ENCODE results near the gene NUP214. TPM values are rescaled to one million over a fixed set of nuclear protein-coding genes. Genes with fewer than 3 reads are reported as not detected.

Gene NUP214
- total RNA-seq, 6 experiments from 2014 or later, result 34.2 to 43.7 (median 39.3) TPM

DNA sequence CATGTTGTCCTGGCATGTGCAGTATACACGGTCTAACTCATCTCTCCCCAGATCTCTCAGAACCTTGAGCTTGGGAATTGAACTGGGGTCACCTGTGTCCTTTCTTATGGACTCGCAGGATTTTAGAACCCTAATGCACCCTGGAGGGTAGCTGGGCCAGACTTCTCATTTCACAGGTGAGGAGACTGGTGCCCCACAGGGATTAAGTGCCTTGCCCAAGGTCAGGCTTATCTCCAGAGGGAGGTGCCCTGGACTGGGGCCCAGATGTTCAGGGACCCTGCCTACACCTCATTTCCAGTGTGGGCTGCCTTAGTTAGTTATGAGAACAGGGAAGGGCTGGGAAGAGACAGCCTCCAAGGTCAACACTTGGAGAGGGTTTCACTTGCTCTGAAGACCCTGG, 4.0 kb upstream of the NUP214 start:
- H3K27me3 Mint-ChIP-seq (ENCODE audit: insufficient read depth), result peaks cover 32% of the 10 kb centered on the region
- no peaks in the 10 kb centered on the region for H3K9me3 Mint-ChIP-seq
- no peaks in the 10 kb centered on the region for H3K36me3 Mint-ChIP-seq (ENCODE audit: low read depth)
- H3K27ac Mint-ChIP-seq, result no peak overlapping the region
- peaks cover 5% of the 10 kb centered on the region for H3K4me1 Mint-ChIP-seq (ENCODE audit: low read depth)
- no peak for DNase-seq
- no peak overlapping the region for H3K4me3 Mint-ChIP-seq
- TF ChIP-seq, protein P1, sequence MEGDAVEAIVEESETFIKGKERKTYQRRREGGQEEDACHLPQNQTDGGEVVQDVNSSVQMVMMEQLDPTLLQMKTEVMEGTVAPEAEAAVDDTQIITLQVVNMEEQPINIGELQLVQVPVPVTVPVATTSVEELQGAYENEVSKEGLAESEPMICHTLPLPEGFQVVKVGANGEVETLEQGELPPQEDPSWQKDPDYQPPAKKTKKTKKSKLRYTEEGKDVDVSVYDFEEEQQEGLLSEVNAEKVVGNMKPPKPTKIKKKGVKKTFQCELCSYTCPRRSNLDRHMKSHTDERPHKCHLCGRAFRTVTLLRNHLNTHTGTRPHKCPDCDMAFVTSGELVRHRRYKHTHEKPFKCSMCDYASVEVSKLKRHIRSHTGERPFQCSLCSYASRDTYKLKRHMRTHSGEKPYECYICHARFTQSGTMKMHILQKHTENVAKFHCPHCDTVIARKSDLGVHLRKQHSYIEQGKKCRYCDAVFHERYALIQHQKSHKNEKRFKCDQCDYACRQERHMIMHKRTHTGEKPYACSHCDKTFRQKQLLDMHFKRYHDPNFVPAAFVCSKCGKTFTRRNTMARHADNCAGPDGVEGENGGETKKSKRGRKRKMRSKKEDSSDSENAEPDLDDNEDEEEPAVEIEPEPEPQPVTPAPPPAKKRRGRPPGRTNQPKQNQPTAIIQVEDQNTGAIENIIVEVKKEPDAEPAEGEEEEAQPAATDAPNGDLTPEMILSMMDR (IDR thresholded peaks at IDR 0.05), result no peak

DNA sequence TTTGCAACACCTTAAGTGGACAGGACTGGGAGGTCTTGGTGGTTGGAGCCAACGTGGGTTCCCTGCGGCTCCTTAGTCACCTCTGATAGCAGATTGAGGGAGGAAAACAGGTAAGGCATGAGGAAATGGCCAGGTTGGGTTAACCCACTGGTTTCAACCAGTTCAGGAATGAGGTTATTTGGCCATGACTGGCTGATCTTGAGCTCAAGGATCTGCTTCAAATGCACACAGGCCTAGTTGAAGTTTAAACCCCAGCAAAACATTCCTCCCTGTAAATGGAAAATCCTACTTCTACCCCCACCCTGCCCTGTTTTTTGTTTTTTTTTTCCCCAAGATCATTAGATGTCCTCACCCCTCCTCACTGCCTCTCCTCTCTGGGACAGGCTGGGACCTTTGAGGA, 3.2 kb upstream of the NUP214 start:
- Mint-ChIP-seq H3K4me3 (no peak overlapping the region), H3K4me1 (ENCODE audit: low read depth) (peaks cover 7% of the 10 kb centered on the region), H3K36me3 (ENCODE audit: low read depth) (no peaks in the 10 kb centered on the region), H3K27me3 (ENCODE audit: insufficient read depth) (peaks cover 29% of the 10 kb centered on the region), H3K9me3 (no peaks in the 10 kb centered on the region), H3K27ac (no peak overlapping the region)
- TF ChIP-seq, protein P1 (IDR thresholded peaks at IDR 0.05), result no peak
- no peak for DNase-seq

DNA sequence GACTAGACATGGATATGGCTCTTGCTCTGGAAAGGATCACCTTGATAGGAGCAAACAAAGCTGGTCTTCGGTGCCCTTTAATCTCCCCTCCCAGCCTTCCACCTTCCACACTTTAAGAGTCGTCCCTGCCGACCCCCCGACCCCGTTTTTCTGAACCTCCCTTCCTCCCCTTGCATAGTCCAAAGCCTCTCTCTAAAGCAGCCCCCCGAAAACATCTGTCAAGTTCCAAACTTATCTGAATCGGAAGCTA, 423 bp upstream of the NUP214 start:
- DNase-seq, result no peak
- peak overlapping the region; percentile 93 for H3K4me3 Mint-ChIP-seq
- H3K9me3 Mint-ChIP-seq, result no peaks in the 10 kb centered on the region
- TF ChIP-seq, protein P1 (IDR thresholded peaks at IDR 0.05), result no peak
- H3K27me3 Mint-ChIP-seq (ENCODE audit: insufficient read depth), result peaks cover 11% of the 10 kb centered on the region
- H3K4me1 Mint-ChIP-seq (ENCODE audit: low read depth), result peaks cover 13% of the 10 kb centered on the region
- peaks cover 16% of the 10 kb centered on the region for H3K36me3 Mint-ChIP-seq (ENCODE audit: low read depth)
- H3K27ac Mint-ChIP-seq, result peak overlapping the region; percentile 94

GRCh38 chr9:131126059-131126426, 657 bp downstream of the NUP214 start:
- H3K36me3 Mint-ChIP-seq (ENCODE audit: low read depth), result peaks cover 16% of the 10 kb centered on the region
- peaks cover 9% of the 10 kb centered on the region for H3K27me3 Mint-ChIP-seq (ENCODE audit: insufficient read depth)
- peak overlapping the region; percentile 93 for H3K4me3 Mint-ChIP-seq
- H3K4me1 Mint-ChIP-seq (ENCODE audit: low read depth), result peaks cover 13% of the 10 kb centered on the region
- TF ChIP-seq, protein P1 (IDR thresholded peaks at IDR 0.05), result no peak
- H3K27ac Mint-ChIP-seq, result peak overlapping the region; percentile 94
- no peaks in the 10 kb centered on the region for H3K9me3 Mint-ChIP-seq
- DNase-seq, result no peak

- H3K27me3 Mint-ChIP-seq (ENCODE audit: insufficient read depth), result peaks cover 2% of the 10 kb centered on the region; the same call in 1 of the 2 replicates
- H3K36me3 Mint-ChIP-seq (ENCODE audit: low read depth), result peaks cover 31% of the 10 kb centered on the region
- H3K27ac Mint-ChIP-seq, result no peak overlapping the region
- no peak for DNase-seq
- H3K9me3 Mint-ChIP-seq, result no peaks in the 10 kb centered on the region
- H3K4me1 Mint-ChIP-seq (ENCODE audit: low read depth), result peaks cover 13% of the 10 kb centered on the region
- no peak overlapping the region for H3K4me3 Mint-ChIP-seq
- TF ChIP-seq, protein P1 (IDR thresholded peaks at IDR 0.05), result no peak
These were observed 3.8 kb downstream of the NUP214 start for GRCh38 chr9:131129183-131129582.

DNA sequence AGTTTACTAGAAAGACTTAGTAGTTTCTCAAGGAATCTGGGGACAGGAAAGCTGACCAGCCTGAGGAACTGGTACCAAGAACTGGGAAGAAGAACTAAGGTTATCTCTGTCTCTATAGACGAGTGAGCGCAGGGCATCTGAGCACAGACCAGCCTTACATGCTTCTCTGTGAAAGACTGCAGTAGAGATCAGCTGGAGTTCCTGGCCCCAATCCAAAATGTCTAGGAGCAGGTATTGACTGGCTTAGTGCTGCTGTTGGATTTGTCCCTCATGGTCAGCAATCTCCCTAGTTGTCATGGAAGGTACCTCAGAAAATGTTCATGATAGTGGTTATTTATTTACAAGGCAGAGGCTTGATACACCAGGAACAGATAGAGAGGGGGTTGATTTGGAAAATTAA, 13.3 kb downstream of the NUP214 start:
- no peak overlapping the region for H3K27ac Mint-ChIP-seq
- DNase-seq, result no peak
- TF ChIP-seq, protein P1 (IDR thresholded peaks at IDR 0.05), result no peak
- H3K4me1 Mint-ChIP-seq (ENCODE audit: low read depth), result no peaks in the 10 kb centered on the region
- H3K36me3 Mint-ChIP-seq (ENCODE audit: low read depth), result peaks cover 33% of the 10 kb centered on the region
- no peak overlapping the region for H3K4me3 Mint-ChIP-seq
- H3K27me3 Mint-ChIP-seq (ENCODE audit: insufficient read depth), result no peaks in the 10 kb centered on the region
- H3K9me3 Mint-ChIP-seq, result no peaks in the 10 kb centered on the region

Data from HFFc6 (cell line).